NT2/D1 (cell line): ENCODE results near the gene SLC35G3.

Source experiments
- SUZ12 ChIP-seq: IDR thresholded peaks from 2 replicates; pipeline ENCODE4 v1.6.1; 2011; ENCODE audit not compliant: insufficient read length, insufficient read depth; ENCODE audit errors: extremely low read depth
- YY1 ChIP-seq: IDR thresholded peaks from 2 replicates; pipeline ENCODE4 v1.6.1; 2011; ENCODE audit not compliant: insufficient read length, insufficient read depth
- ZNF274 ChIP-seq: IDR thresholded peaks from 2 replicates; pipeline ENCODE4 v1.6.1; 2011; ENCODE audit warnings: mild to moderate bottlenecking, low read depth, low read length

- no peak for TF ChIP-seq YY1
- no peak for TF ChIP-seq ZNF274
- TF ChIP-seq SUZ12, result no peak
Observed at GRCh38 chr17:35191001-35191695, 3.0 kb downstream of the SLC35G3 start.
